Motor neuron (in vitro differentiated cells): ENCODE data around the gene SHROOM1. TPM values are rescaled to one million over a fixed set of nuclear protein-coding genes. Genes with fewer than 3 reads are reported as not detected.
"Not testable (repeated sequence)": the region's sequence is repeated elsewhere in the genome, so short reads cannot be mapped to it uniquely, and the experiment has no call there.

Experiments
- ATAC-seq, 8 experiments: fragments of 200-7000 bp; cut with Tn5 transposase; replicated peaks in 6 of 8; 2 replicates each; pipeline ENCODE4 v1.8.0; 2021; ENCODE audit warnings: mild to moderate bottlenecking in 8 of 8, moderate library complexity in 8 of 8
- H3K27ac ChIP-seq, 2 donors: fragments of 250-450 bp; sonication (Bioruptor Pico); 2 replicates each; pipeline ENCODE4 v1.9.0; 2021; ENCODE audit warnings: antibody characterized with exemption in 2 of 2, mild to moderate bottlenecking in 2 of 2, moderate library complexity in 1 of 2
- H3K4me1 ChIP-seq, 2 donors: fragments of 250-450 bp; sonication (Bioruptor Pico); replicated peaks in 1 of 2; 2 replicates each; pipeline ENCODE4 v1.6.1; 2021; ENCODE audit warnings: antibody characterized with exemption in 2 of 2, mild to moderate bottlenecking in 2 of 2, moderate library complexity in 1 of 2
- H3K4me3 ChIP-seq, 5 donors: fragments of 250-450 bp; sonication (Bioruptor Pico); 2 replicates each; pipeline ENCODE4 v1.9.0; 2021; ENCODE audit warnings: antibody characterized with exemption in 5 of 5, mild to moderate bottlenecking in 5 of 5, moderate library complexity in 4 of 5
- WGBS, 10 experiments: fragments of 450-650 bp; shearing (Covaris generic); methylation state at CpG; one replicate each; pipeline ENCODE4 v1.0.0; 2022; 5-methylcytosine and 5-hydroxymethylcytosine counted together
- in situ Hi-C, 9 experiments: fragments of 400-800 bp; cut with MboI; loops; one replicate each; pipeline ENCODE4 v1.15.0; 2021; ENCODE audit warnings: low sequenced_read_pairs in 9 of 9, low pct_unique_long_range_greater_than_20kb in 2 of 9; ENCODE audit not compliant: unreplicated experiment in 9 of 9
- total RNA-seq, 8 experiments: library from RNA; unstranded; fragments of 300-600 nt; gene quantifications; 2 replicates each; pipeline versions ENCODE4 v1.2.3 to v1.2.4, GENCODE V29; 2022

SHROOM1 gene
- total RNA-seq, 8 experiments from 2014 or later, result 0.52 to 11.6 (median 2.2) TPM

DNA sequence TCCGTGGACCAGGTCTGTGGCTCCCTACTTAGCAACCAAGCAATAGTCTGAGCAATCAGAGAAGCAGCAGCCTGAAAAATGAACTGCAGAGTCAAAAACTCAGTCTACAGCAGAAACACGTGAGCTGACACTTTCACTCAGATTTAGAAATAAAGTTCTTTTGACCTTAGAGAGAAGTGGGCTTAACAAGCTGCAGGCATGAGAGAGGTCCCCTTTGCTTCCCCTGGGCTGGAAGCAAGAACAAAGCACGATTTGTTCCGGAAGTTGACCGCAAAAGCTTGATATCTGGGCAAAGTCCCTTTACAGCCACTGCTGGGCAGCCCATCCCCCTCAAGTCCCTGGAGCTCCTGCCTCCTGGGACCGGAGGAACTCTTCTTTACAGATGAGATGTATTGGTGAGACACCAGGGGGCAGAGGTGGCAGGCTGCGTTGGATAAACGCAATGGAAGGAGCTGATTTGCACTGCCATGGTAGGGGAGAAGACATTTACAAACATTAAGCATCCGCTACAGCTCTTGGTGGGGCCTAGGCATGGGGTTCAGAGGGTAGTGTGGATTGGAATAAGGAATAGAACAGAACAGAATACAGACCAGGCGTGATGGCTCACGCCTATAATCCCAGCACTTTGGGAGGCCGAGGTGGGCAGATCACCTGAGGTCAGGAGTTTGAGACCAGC, 23.1 kb downstream of the SHROOM1 start:
- peak in 3 of 8 experiments; percentile 27 to 53 (median 50) for ATAC-seq
- in situ Hi-C loops, result loop anchor here in 1 of 9 experiments (25.0 kb wide), 1 partner anchor 145 kb away; the partner anchor contains the start of genes IL13 and IL4
- no peak overlapping the region for H3K4me3 ChIP-seq
- no peaks in the 10 kb centered on the region for H3K4me1 ChIP-seq
- 20 to 100% (median 50%) methylated on average over 1 to 6 of the region's 12 CpGs for WGBS, 10 experiments
- H3K27ac ChIP-seq, result no peak overlapping the region

DNA sequence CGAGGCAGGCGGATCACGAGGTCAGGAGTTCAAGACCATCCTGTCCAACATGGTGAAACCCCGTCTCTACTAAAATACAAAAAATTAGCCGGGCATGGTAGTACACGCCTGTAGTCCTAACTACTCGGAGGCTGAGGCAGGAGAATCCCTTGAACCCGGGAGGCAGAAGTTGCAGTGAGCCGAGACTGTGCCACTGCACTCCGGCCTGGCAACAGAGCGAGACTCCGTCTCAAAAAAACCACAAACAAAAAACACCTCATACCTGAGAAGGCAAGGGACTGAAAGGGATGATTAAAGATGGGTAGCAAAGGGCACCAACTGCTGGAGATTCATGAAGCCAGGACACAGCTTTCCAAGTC, 23.7 kb downstream of the SHROOM1 start:
- not testable (repeated sequence) for H3K27ac ChIP-seq, H3K4me3 ChIP-seq, H3K4me1 ChIP-seq, ATAC-seq
- WGBS, 10 experiments, result 20 to 100% (median 85%) methylated on average over 1 to 9 of the region's 12 CpGs; no CpG with 5 or more reads in 2 of the 10 experiments
- in situ Hi-C loops, result loop anchor here in 1 of 9 experiments (25.0 kb wide), 1 partner anchor 144 kb away; the partner anchor contains the start of genes IL13 and IL4

DNA sequence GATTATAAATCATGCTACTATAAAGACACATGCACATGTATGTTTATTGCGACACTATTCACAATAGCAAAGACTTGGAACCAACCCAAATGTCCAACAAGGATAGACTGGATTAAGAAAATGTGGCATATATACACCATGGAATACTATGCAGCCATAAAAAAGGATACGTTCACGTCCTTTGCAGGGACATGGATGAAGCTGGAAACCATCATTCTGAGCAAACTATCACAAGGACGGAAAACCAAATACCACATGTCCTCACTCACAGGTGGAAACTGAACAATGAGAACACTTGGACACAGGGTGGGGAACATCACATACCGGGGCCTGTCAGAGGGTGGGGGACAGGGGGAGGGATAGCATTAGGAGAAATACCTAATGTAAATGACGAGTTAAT, 24.6 kb downstream of the SHROOM1 start:
- in situ Hi-C loops, result loop anchor here in 1 of 9 experiments (25.0 kb wide), 1 partner anchor 144 kb away; the partner anchor contains the start of genes IL13 and IL4
- H3K27ac ChIP-seq, H3K4me1 ChIP-seq, ATAC-seq, H3K4me3 ChIP-seq: not testable (repeated sequence)
- WGBS, 10 experiments, result 60 to 100% (median 100%) methylated on average over 1 to 2 of the region's 6 CpGs; no CpG with 5 or more reads in 7 of the 10 experiments

DNA sequence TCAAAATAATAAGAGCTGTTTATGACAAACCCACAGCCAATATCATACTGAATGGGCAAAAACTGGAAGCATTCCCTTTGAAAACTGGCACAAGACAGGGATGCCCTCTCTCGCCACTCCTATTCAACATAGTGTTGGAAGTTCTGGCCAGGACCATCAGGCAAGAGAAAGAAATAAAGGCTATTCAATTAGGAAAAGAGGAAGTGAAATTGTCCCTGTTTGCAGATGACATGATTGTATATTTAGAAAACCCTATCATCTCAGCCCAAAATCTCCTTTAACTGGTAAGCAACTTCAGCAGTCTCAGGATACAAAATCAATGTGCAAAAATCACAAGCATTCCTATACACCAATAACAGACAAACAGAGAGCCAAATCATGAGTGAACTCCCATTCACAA, 26.2 kb downstream of the SHROOM1 start:
- in situ Hi-C loops, result loop anchor here in 1 of 9 experiments (25.0 kb wide), 1 partner anchor 142 kb away; the partner anchor contains the start of genes IL13 and IL4
- not testable (repeated sequence) for H3K27ac ChIP-seq, H3K4me3 ChIP-seq, H3K4me1 ChIP-seq, ATAC-seq
- 100% methylated on average over 1 of the region's 1 CpG; no CpG with 5 or more reads in 9 of the 10 experiments for WGBS, 10 experiments

DNA sequence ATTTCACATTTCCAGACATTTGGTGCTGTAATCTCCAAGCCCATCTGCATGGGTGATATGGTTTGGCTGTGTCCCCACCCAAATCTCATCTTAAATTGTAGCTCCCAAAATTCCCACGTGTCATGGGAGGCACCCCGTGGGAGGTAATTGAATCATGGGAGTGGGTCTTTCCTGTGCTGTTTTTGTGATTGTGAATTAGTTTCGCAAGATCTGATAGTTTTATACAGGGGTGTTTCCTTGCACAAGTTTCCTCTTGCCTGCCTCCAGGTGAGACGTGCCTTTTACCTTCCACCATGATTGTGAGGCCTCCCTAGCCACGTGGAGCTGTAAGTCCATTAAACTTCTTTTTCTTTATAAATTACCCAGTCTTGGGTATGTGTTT, 27.8 kb downstream of the SHROOM1 start:
- ATAC-seq, result not testable (repeated sequence)
- 11 to 80% (median 70%) methylated on average over 1 to 3 of the region's 5 CpGs; no CpG with 5 or more reads in 3 of the 10 experiments for WGBS, 10 experiments

DNA sequence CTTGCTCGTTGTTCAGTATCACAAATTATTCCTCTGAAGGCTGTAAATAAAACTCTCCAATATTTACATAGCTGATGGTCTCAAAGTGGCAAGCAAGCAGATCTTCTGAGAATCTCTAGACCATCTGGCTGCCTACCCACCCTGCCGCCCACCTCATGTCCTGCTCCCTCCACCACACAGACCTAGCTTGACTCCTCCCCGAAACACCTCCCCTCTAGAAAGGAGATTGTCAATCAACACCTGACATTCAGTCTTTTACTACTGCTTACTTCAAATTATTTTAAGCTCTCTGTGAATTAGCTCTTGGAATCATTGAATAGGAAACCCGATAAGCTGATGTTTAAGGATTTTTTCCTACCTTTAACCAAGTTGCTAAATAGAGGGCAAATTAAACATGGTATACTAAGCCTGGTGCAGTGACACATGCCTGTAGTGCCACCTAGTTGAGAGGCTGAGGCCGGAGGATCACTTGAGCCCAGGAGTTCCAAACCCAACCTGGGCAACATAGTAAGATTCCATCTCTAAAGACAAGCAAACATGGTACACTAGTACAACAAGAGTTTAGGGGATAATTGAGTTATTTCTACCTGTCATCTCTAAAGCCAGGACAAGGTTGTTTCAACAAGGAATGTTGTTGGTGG, 28.3 kb downstream of the SHROOM1 start:
- Histone ChIP-seq H3K4me3 (no peak overlapping the region), H3K27ac (no peak overlapping the region), H3K4me1 (no peaks in the 10 kb centered on the region)
- ATAC-seq, result no peak
- 49 to 96% (median 80%) methylated on average over 1 to 4 of the region's 5 CpGs; no CpG with 5 or more reads in 1 of the 10 experiments for WGBS, 10 experiments
- in situ Hi-C loops, result loop anchor here in 1 of 9 experiments (25.0 kb wide), 1 partner anchor 140 kb away; the partner anchor contains the start of genes IL13 and IL4

More for the DNA sequence above, 27.8 kb downstream of the SHROOM1 start:
- H3K4me3 ChIP-seq, H3K4me1 ChIP-seq, H3K27ac ChIP-seq: not testable (repeated sequence)
- in situ Hi-C loops, result loop anchor here in 1 of 9 experiments (25.0 kb wide), 1 partner anchor 140 kb away; the partner anchor contains the start of genes IL13 and IL4

DNA sequence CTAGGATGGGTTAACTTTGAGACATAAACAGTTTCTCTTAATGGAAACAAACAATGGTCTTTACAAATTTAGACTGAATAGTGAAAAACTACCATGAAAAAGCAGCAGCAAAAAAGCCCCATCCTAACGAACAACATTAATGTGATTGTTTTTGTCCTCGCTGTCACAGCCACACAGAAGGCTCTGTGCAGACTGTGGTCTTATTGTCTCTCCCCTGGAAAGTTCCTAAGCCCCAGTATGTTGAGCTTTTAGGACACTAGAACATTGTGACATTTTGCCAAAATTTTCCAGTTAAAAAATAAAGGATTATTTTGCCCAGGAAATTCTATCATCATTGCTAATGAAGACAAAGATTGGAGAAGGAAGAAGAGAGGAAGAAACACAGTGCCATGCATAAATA, 29.9 kb downstream of the SHROOM1 start:
- in situ Hi-C loops, result loop anchor here in 1 of 9 experiments (25.0 kb wide), 1 partner anchor 138 kb away; the partner anchor contains the start of genes IL13 and IL4
- H3K4me3 ChIP-seq, result no peak overlapping the region
- H3K4me1 ChIP-seq, result no peaks in the 10 kb centered on the region
- peak in 1 of 8 experiments; percentile 41 for ATAC-seq
- WGBS, 10 experiments, result 0 to 100% (median 41%) methylated on average over 1 to 2 of the region's 2 CpGs; no CpG with 5 or more reads in 3 of the 10 experiments
- H3K27ac ChIP-seq, result no peak overlapping the region

DNA sequence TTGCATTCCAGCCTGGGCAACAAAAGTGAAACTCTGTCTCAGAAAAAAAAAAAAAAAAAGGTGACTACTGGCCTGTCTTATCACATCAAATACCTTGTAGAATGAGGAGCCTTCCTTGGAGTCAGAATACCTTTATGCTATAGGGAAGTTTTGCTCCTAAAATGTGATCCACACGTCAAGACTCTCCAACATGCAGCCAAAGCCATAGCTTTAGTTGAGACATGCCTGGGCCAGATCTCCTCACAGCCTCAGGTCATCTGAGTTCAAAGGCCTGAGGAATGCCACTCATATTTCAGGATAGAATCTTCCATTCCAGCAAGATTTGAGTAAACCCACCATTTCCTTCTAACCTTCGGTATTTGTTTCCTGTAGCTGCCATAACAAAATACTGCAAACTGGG, 31.1 kb downstream of the SHROOM1 start:
- ATAC-seq, result no peak
- in situ Hi-C loops, result loop anchor here in 1 of 9 experiments (25.0 kb wide), 1 partner anchor 88 kb away; no protein-coding TSS in a partner anchor
- H3K4me1 ChIP-seq, result no peaks in the 10 kb centered on the region
- no peak overlapping the region for H3K4me3 ChIP-seq
- WGBS, 10 experiments, result 77 to 100% (median 100%) methylated on average over 1 to 2 of the region's 2 CpGs; no CpG with 5 or more reads in 3 of the 10 experiments
- H3K27ac ChIP-seq, result no peak overlapping the region

DNA sequence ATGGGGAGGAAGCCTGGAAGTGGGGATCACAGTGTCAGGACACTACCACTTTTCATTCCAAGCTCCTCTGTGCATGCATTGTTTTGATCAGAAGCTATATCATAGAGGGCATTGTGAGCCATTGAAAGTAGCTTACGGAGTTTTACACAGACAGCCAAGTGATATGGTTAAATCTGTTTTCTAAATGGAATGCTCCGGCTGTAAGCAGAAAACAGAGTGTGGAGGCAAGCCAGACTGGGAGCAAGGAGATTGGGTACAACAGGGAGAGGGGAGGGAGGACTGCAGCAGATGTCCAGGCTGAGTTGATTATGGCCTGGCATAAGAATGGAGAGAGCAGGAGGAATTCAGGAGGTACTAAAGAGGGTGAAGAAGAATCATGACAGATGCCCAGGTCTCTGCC, 32.8 kb downstream of the SHROOM1 start:
- 0 to 92% (median 47%) methylated on average over 1 to 2 of the region's 2 CpGs; no CpG with 5 or more reads in 2 of the 10 experiments for WGBS, 10 experiments
- no peak overlapping the region for H3K4me3 ChIP-seq
- no peak overlapping the region for H3K27ac ChIP-seq
- no peak for ATAC-seq
- no peaks in the 10 kb centered on the region for H3K4me1 ChIP-seq
- in situ Hi-C loops, result loop anchor here in 1 of 9 experiments (25.0 kb wide), 1 partner anchor 90 kb away; no protein-coding TSS in a partner anchor

DNA sequence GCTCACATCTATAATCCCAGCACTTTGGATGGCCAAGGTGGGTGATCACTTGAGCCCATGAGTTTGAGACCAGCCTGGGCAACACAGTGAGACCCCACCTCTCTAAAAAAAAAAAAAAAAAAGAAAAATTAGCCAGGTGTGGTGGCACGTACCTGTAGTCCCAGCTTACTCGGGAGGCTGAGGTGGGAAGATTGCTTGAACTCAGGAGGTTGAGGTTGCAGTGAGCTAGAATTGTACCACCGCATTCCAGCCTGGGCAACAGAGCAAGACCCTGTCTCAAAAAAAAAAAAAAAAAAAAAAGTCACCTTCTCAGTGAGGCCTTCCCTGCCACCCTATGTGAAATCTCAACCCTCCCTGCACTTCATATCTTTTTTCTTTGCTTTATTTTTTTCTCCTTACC, 39.4 kb downstream of the SHROOM1 start:
- in situ Hi-C loops, result loop anchor here in 1 of 9 experiments (25.0 kb wide), 1 partner anchor 96 kb away; no protein-coding TSS in a partner anchor
- WGBS, 10 experiments, result 70 to 100% (median 100%) methylated on average over 1 to 3 of the region's 3 CpGs; no CpG with 5 or more reads in 1 of the 10 experiments
- no peak overlapping the region for H3K27ac ChIP-seq
- H3K4me3 ChIP-seq, result no peak overlapping the region
- no peak for ATAC-seq
- H3K4me1 ChIP-seq, result no peaks in the 10 kb centered on the region

DNA sequence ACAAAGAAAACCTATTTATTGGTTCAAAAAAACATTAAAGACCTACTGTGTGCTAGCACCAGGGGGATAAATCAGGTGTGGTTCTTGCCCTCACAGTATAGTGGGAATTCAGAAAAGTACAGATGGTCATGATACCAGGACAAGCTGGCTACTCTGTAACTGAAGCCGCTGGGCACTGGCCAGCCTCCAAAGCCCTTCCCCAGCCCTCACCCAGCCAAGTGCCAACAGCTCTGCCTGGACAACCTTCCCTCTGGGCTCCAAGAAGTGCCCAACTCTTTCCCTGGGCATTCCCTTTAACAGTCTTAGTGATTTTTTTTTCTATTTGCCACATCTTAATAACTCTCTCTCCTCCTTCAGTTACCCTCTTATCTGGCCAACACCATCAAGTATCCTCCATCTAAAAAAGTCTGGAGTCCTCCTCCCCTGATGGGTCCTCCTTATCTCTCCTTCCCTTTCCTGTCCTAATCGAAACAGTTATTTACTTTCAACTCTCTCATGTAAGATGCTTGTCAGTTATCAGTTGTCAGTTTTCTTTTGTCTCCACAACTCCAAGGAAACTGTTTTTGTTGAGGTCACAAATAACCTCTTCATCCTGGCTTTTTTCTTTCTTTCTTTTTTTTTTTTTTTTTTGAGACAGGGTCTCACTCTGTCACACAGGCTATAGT, 40.1 kb downstream of the SHROOM1 start:
- H3K4me1 ChIP-seq, result no peaks in the 10 kb centered on the region
- in situ Hi-C loops, result loop anchor here in 1 of 9 experiments (25.0 kb wide), 1 partner anchor 97 kb away; no protein-coding TSS in a partner anchor
- 30 to 100% (median 65%) methylated on average over 1 to 2 of the region's 2 CpGs for WGBS, 10 experiments
- ATAC-seq, result peak in 1 of 8 experiments; percentile 53
- no peak overlapping the region for H3K27ac ChIP-seq
- H3K4me3 ChIP-seq, result no peak overlapping the region
